IMR-90 (cell line): ENCODE results near the gene BTBD1.
"Not testable (repeated sequence)": the region's sequence is repeated elsewhere in the genome, so short reads cannot be mapped to it uniquely, and the experiment has no call there.

Source experiments
- CHD1 ChIP-seq: IDR thresholded peaks from 2 replicates; pipeline ENCODE4 v1.6.1; 2012; ENCODE audit warnings: low read depth, low read length, improper control_type of control experiment
- CTCF ChIP-seq: conservative IDR thresholded peaks from 2 replicates; pipeline ENCODE4 v1.5.1; 2012; ENCODE audit warnings: mild to moderate bottlenecking, low read depth, low read length, improper control_type of control experiment
- ELK1 ChIP-seq: fragments of 150-350 bp; IDR thresholded peaks from 2 replicates; pipeline ENCODE4 v1.6.1; 2016; ENCODE audit warnings: low read depth, mild to moderate bottlenecking, low read length, moderate library complexity, borderline replicate concordance
- MAFK ChIP-seq: IDR thresholded peaks from 2 replicates; pipeline ENCODE4 v1.6.1; 2012; ENCODE audit warnings: low read depth, low read length, improper control_type of control experiment
- MXI1 ChIP-seq: IDR thresholded peaks from 2 replicates; pipeline ENCODE4 v1.6.1; 2012; ENCODE audit warnings: low read depth, mild to moderate bottlenecking, low read length, moderate library complexity, borderline replicate concordance
- POLR2A ChIP-seq: IDR thresholded peaks from 2 replicates; pipeline ENCODE4 v1.6.1; 2012; ENCODE audit warnings: mild to moderate bottlenecking, low read depth, low read length
- RAD21 ChIP-seq: IDR thresholded peaks from 2 replicates; pipeline ENCODE4 v1.6.1; 2012; ENCODE audit warnings: low read length, improper control_type of control experiment

GRCh38 chr15:83031234-83031633 lies 35.8 kb downstream of the BTBD1 start:
- TF ChIP-seq RAD21, CTCF, ELK1, POLR2A, MXI1, CHD1, MAFK: not testable (repeated sequence)
